Astrocyte of the hippocampus (primary cell): ENCODE results near the gene SRSF6.
"Not testable (repeated sequence)": the region's sequence is repeated elsewhere in the genome, so short reads cannot be mapped to it uniquely, and the experiment has no call there.

ENCODE experiments used
- DNase-seq: peaks from one replicate; pipeline ENCODE4 v3.0.0; 2011; ENCODE audit warnings: low read depth, low spot score

SRSF6 gene

GRCh38 chr20:43457640-43458421 is at the start of gene SRSF6:
TSS of gene SRSF6 (plus strand) at chr20:43457896. CDS start at chr20:43458034, 138 bp downstream.
- peak; percentile 97 for DNase-seq

DNA sequence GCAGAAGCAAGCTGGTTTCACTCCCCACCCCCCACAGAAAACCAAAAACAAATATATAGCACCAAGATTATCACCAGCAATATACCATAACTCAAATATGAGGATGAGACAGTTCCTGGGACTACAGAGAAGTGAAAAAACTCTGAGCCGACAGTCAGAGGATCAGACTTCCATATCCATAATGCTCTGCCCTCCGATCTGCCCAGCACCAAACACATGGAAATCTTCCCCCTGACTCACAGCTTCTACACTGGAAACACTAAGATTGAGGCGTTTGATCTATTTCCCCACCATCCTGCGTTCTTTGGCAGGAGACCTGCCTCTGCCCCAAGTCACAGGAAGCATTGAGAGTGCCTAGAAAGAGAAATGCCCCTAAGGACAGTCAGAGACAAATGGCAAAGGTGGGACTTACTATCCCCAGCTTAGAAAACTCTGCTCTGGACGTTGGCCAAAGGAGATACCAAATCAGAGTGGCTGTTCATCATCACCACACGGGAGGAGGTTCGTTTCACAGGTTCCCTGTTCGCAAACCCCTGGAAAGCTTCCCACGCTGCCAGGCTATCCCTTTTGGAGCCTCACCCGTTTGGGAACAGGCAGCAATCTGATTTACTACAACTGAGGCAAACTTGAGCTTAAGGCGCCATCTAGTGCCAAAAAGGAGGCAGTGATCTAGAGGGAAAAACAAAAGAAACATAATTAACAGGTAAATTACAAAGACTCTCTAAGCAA is 48.7 kb upstream of the SRSF6 start:
- peak; percentile 49 for DNase-seq

DNA sequence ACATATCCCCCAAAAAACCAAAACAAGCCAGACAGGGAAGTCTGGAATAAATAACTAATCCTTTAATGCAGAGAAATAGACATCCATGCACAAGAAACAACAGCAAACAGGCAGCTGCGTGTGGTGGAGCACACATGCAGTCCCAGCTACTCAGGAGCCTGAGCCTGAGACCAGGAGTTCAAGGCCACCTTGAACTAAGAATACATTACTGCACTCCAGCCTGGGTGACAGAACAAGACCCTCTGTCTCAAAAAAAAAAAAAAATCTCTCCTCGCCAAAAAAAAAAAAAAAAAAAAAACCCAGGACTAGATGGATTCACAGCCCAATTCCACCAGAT is 48.2 kb upstream of the SRSF6 start:
- DNase-seq: no peak

DNA sequence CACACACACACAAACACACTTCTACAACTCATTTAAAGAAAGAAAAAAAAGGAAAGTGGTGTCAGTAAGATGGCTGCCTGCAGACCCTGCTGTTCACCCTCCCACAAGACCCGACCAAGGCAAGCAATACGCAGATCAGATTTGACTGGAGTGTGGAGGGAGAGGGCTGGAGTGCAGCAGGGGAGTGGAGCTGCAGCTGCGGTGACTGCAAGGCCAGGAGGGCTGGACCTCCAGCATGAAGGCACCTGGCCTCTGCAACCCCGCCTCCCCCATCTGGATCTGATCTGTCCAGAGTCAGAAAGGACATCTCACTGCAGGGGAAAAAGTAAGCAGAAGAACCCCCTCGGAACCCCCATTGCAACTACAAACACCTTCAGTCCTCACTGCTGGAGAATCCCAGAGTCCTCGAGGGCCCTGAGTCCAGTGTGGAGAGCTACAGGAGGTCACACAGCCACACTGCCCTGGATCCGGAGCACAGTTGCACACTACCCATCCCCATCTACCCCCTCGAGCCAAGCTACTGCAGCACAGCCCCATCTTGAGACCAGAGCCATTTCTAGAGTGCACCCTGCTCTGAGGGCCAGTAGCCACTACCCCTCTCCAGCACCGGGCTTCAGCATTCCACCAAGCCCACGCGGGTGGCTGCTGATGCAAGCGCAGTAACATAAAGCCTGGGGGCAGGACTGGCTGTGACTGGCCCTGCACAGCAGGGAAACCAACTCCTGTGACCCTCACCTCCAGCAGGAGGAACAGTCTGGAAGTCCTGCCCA is 41.9 kb upstream of the SRSF6 start:
- no peak for DNase-seq

DNA sequence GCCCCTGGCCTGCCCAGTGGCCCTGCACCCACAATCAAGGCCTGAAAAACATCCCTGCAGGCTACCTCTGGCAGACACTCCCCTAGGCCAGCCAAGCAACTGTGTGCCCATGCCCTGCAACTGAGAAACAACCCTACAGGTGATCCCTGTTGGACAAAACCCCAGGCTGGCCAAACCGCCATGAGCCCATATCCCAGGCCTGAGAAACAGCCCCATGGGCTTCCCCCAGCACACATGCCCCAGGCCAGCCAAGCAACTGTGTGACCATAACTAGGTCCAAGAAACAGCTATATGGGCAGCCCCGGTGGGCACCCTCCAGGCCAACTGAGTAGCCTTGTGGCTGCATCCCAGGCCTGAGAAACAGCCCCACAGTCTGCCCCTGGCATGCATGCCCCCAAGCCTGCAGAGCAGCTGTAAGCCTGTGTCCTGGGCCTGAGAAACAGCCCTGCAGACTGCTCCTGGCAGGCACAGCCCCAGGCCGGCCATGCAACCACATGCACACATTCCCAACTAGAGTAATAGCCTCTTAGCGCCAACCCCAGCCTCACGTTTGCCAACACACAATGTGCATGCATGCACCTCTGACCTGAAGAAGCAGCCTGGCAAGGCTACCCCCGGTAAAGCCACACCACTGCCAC is 41.0 kb upstream of the SRSF6 start:
- DNase-seq: no peak

GRCh38 chr20:43420192-43420591 is 37.5 kb upstream of the SRSF6 start:
- DNase-seq: no peak

GRCh38 chr20:43420913-43421312 is 36.8 kb upstream of the SRSF6 start:
- DNase-seq: not testable (repeated sequence)

- DNase-seq: no peak
Observed at GRCh38 chr20:43426172-43426571, 31.5 kb upstream of the SRSF6 start.

- no peak for DNase-seq
Observed at GRCh38 chr20:43430265-43431133, 27.2 kb upstream of the SRSF6 start.

DNA sequence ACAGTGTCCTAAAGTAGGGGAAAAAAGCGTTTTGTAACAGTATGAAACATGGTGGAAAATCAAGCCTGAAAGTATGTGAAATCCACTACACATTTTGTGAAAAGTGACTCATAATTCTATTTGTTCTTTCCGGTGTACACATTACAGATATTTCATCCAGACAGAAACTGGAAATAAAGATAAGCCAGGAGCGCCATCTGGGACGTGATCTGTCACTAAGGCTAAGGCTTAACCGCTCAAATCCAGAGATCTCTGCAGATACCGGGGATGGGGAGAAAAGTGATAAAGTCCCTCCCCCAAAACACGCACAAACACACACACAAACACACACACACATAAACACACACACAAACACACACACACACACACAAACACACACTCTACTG is 26.6 kb upstream of the SRSF6 start:
- no peak for DNase-seq

DNA sequence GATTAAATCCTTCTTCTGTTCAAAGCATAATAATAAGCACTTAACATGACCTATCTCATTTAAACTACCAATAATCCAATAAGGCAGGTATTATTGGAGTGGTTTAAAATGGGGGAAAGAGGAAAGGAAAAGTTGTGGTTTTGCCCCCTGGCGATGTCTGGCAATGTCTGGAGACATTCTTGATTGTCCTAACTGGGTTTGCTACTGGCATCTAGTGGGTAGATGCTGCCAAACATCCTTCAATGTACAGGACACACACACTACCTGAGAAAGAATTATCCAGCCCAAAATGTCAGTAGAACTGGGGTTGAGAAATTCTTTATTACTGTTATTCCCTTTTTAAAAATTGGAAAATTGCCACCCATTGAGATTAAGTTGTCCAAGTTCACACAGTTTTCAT is 25.2 kb upstream of the SRSF6 start:
- DNase-seq: no peak

- no peak for DNase-seq
Observed at GRCh38 chr20:43433250-43433854, 24.3 kb upstream of the SRSF6 start.

DNA sequence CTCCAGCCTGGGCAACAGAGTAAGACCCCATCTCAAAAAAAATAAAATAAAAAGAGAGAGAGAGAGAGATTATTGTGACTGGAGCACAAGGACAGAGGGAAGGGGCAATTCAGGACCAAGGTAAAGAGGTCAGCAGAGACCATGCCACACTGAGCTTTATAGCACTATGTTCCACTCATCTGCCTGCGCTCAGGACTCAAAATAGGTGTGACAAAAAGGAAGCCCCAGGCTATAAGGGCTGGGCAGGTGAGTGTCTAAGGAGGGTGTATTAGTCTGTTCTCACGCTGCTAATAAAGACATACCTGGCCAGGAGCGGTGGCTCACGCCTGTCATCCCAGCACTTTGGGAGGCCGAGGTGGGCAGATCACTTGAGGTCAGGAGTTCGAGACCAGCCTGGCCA is 23.1 kb upstream of the SRSF6 start:
- no peak for DNase-seq

DNA sequence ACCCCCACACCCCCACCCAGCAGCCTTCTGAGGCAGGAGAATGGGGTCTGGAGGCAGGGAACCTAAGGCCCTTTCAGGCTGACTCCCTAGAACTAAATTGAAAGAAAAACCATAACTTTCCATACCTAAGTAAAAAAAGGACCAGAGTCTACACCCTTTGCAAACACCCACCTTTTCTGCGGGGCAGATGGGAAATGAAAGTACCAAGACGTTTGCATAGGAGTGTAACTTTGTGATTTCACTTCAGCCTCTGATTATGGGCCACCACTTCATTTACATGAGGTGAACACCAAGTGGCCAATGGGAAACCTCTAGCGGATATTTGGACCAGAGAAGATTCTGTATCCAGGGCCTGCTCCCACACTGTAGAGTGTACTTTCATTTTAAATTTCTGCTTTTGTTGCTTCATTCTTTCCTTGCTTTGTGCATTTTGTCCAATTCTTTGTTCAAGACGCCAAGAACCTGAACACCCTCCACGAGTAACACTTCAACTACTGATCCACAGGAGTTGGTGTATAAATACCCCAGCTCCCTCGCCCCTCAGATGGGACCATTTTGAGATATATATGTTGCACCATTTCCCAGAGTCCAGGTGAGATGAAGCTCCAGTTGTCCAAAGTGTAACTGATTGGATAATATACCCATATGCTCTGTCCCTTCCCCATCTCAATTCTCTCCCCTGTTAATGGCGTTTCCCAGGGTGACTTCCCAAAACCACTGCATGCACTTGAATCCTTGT is 18.9 kb upstream of the SRSF6 start:
- no peak for DNase-seq

DNA sequence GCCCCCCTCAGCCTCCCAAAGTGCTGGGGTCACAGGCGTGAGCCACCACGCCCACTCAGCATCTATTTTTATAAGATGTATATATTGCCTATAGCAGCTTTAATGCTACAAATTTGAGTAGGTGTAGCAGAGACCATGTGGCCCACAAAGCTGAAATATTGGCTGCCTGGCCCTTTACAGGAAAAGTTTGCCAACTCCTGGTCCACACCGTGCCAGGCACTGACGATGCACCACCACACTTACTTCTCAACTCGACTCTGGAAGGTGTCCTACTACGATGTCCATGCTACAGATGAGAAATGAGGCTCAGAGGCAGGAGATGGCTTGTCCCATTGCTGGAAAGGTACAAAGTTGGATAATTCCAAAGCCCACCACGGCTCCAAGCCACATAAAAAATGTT is 17.2 kb upstream of the SRSF6 start:
- DNase-seq: no peak

DNA sequence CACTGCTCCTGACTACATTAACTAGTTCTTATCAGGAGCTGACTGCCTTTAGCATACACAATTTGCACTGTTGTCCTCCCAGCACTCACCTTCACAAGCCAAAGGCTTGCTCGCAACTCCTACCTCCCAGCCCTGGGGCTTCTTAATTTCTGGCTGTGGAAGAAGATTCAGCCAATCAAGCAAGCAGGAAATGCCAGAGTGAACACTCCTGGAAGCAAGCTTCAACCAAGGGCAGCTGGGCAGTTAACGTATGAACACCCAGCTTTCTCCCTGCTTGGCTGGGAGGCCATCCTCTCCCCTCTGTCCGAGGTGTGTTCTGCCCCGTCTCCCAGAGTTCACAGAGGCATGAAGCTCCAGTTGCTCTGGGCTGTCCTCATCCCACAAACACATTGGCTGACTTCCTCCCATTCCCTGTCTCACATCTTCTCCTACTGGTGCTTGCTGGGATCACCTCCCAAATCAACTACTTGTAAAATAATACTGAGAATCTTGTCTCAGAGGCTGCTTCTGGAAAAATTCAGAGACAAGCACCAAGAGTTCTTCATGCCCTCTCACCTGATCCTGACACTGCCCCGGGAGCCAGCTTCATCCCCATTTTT is 15.3 kb upstream of the SRSF6 start:
- DNase-seq: no peak

DNA sequence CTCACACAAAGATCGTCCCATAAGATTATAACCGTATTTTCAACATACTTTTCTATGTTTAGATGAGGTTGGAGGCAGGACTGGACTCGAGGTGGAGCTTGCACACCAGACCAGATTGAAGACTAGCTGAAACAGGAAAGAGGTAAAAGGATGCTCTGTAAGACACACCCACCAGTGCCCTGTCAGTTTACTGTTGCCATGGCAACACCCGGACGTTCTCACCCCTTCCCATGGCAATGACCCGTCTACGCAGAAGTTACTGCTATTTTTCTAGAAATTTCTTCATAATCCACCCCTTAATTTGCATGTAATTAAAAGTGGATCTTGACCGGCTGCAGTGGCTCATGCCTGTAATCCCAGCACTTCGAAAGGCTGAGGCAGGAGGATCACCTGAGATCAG is 13.6 kb upstream of the SRSF6 start:
- no peak for DNase-seq

- DNase-seq: no peak
Observed at GRCh38 chr20:43446361-43446879, 11.3 kb upstream of the SRSF6 start.

DNA sequence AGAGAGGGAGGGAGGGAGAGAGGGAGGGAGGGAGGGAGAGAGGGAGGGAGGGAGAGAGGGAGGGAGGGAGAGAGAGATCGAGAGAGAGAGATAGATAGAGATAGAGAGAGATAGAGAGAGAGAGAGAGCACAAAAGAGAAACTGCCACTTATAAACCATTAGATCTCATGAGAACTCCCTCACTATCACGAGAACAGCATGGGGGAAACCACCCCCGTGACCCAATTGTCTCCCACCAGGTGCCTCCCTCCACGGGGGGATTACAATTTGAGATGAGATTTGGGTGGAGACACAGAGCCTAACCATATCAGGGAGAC is 9.3 kb upstream of the SRSF6 start:
- DNase-seq: not testable (repeated sequence)
